Loucy (cell line): ENCODE results near the gene C12orf57.

Experiments used
- CTCF ChIP-seq: fragments of 200-600 bp; sonication (generic); conservative IDR thresholded peaks from 2 replicates; pipeline ENCODE4 v1.5.1; 2014; ENCODE audit warnings: mild to moderate bottlenecking, antibody characterized with exemption, low read length
- EZH2phosphoT487 ChIP-seq: fragments of 200-600 bp; IDR thresholded peaks from 2 replicates; pipeline ENCODE4 v1.6.1; 2018; ENCODE audit warnings: antibody characterized with exemption, mild to moderate bottlenecking, moderate library complexity, borderline replicate concordance

- TF ChIP-seq CTCF (no peak), EZH2phosphoT487 (no peak)
Observed at GRCh38 chr12:6923003-6923732, 20.7 kb upstream of the C12orf57 start.
